Central memory CD4-positive, alpha-beta T cell (primary cell): Measurements from ENCODE around the gene PCDHGA12.

Source experiments
- DNase-seq: peaks from one replicate; pipeline ENCODE4 v3.0.0; 2022

Gene PCDHGA12

GRCh38 chr5:141441571-141442170, 11.4 kb downstream of the PCDHGA12 start:
- DNase-seq = no peak

- no peak for DNase-seq
Observed at GRCh38 chr5:141465351-141465750, 35.0 kb downstream of the PCDHGA12 start.

GRCh38 chr5:141475625-141476131, 45.4 kb downstream of the PCDHGA12 start, which contains the start of gene PCDHGC3:
PCDHGC3 (plus strand) TSS chr5:141475966; CDS start chr5:141476117, 151 bp downstream.
- DNase-seq = no peak

- no peak for DNase-seq
Observed at GRCh38 chr5:141476132-141476911, 46.0 kb downstream of the PCDHGA12 start.

GRCh38 chr5:141477044-141477575, 46.8 kb downstream of the PCDHGA12 start:
- DNase-seq = no peak

- DNase-seq = no peak
Observed at GRCh38 chr5:141477815-141478214, 47.5 kb downstream of the PCDHGA12 start.

GRCh38 chr5:141478321-141478945, 48.1 kb downstream of the PCDHGA12 start:
- DNase-seq = no peak

GRCh38 chr5:141479776-141480175, 49.5 kb downstream of the PCDHGA12 start:
- DNase-seq = no peak
